Measurements from ENCODE around the gene SMIM5. TPM values are rescaled to one million over a fixed set of nuclear protein-coding genes. Genes with fewer than 3 reads are reported as not detected.

SMIM5 gene
- polyA plus RNA-seq, 1 donor (not counting 4 experiments of a cell fraction or from before 2014, with no cell fraction given), result 0.24 TPM

GRCh38 chr17:75628425-75628824 is 4.8 kb upstream of the SMIM5 start:
- H4K20me1 ChIP-seq (ENCODE audit: control insufficient read depth, extremely low read depth, insufficient read depth, low read length), result peaks cover 3% of the 10 kb centered on the region
- H3K4me1 ChIP-seq (ENCODE audit: control insufficient read depth, extremely low read depth, insufficient read depth, low read length), result peaks cover 6% of the 10 kb centered on the region
- no peak overlapping the region for H3K4me3 ChIP-seq (ENCODE audit: control insufficient read depth in 2 of 3, extremely low read depth in 1 of 3, insufficient read depth in 2 of 3, low read depth in 1 of 3, low read length in 3 of 3)
- no peaks in the 10 kb centered on the region for H3K79me2 ChIP-seq (ENCODE audit: control insufficient read depth, insufficient read depth, low read length)
- FAIRE-seq (no peak), DNase-seq (ENCODE audit: low read depth, low spot score) (no peak)
- no peak overlapping the region for H3K9ac ChIP-seq (ENCODE audit: control insufficient read depth, extremely low read depth, insufficient read depth, low read length)
- no peak overlapping the region for H3K27ac ChIP-seq (ENCODE audit: control insufficient read depth, insufficient read depth, low read length)
- no peak overlapping the region for H2AFZ ChIP-seq (ENCODE audit: control insufficient read depth, low read length)
- dilution Hi-C loops (cut with MboI; ENCODE audit: extremely low pct_ligation_motif_present, low sequenced_read_pairs), result no loop called here
- H3K4me2 ChIP-seq (ENCODE audit: control insufficient read depth, extremely low read depth, insufficient read depth, low read depth, low read length), result no peak overlapping the region
- H3K9me3 ChIP-seq (ENCODE audit: control insufficient read depth, low read depth, low read length), result no peaks in the 10 kb centered on the region
- no peaks in the 10 kb centered on the region for H3K27me3 ChIP-seq (ENCODE audit: control insufficient read depth, extremely low read depth, insufficient read depth, low read length)
- H3K9me1 ChIP-seq (ENCODE audit: control insufficient read depth, extremely low read depth, insufficient read depth, low read length), result no peaks in the 10 kb centered on the region
- TF ChIP-seq EZH2 (IDR thresholded peaks at IDR 0.05; ENCODE audit: low read length) (no peak), CTCF (optimal IDR thresholded peaks at IDR 0.05 in 1 of 3, IDR thresholded peaks at IDR 0.05 in 1 of 3, conservative IDR thresholded peaks at IDR 0.05 in 1 of 3; ENCODE audit: extremely low read depth in 1 of 3, insufficient read depth in 2 of 3, low read length in 3 of 3) (no peak)
- H3K36me3 ChIP-seq (ENCODE audit: control insufficient read depth in 2 of 2, extremely low read depth in 1 of 2, insufficient read depth in 2 of 2, low read length in 2 of 2), result peaks cover 8 to 11% of the 10 kb centered on the region in 2 experiments

GRCh38 chr17:75629157-75629556 is 4.1 kb upstream of the SMIM5 start:
- peaks cover 8 to 11% of the 10 kb centered on the region in 2 experiments for H3K36me3 ChIP-seq (ENCODE audit: control insufficient read depth in 2 of 2, extremely low read depth in 1 of 2, insufficient read depth in 2 of 2, low read length in 2 of 2)
- H3K27ac ChIP-seq (ENCODE audit: control insufficient read depth, insufficient read depth, low read length), result no peak overlapping the region
- no peaks in the 10 kb centered on the region for H3K27me3 ChIP-seq (ENCODE audit: control insufficient read depth, extremely low read depth, insufficient read depth, low read length)
- no peak overlapping the region for H3K9ac ChIP-seq (ENCODE audit: control insufficient read depth, extremely low read depth, insufficient read depth, low read length)
- H3K9me3 ChIP-seq (ENCODE audit: control insufficient read depth, low read depth, low read length), result no peaks in the 10 kb centered on the region
- no peak overlapping the region for H3K4me2 ChIP-seq (ENCODE audit: control insufficient read depth, extremely low read depth, insufficient read depth, low read depth, low read length)
- no peak overlapping the region for H3K4me3 ChIP-seq (ENCODE audit: control insufficient read depth in 2 of 3, extremely low read depth in 1 of 3, insufficient read depth in 2 of 3, low read depth in 1 of 3, low read length in 3 of 3)
- peaks cover 13% of the 10 kb centered on the region for H3K4me1 ChIP-seq (ENCODE audit: control insufficient read depth, extremely low read depth, insufficient read depth, low read length)
- no peaks in the 10 kb centered on the region for H3K9me1 ChIP-seq (ENCODE audit: control insufficient read depth, extremely low read depth, insufficient read depth, low read length)
- FAIRE-seq (no peak), DNase-seq (ENCODE audit: low read depth, low spot score) (no peak)
- no peak overlapping the region for H2AFZ ChIP-seq (ENCODE audit: control insufficient read depth, low read length)
- TF ChIP-seq CTCF (optimal IDR thresholded peaks at IDR 0.05 in 1 of 3, IDR thresholded peaks at IDR 0.05 in 1 of 3, conservative IDR thresholded peaks at IDR 0.05 in 1 of 3; ENCODE audit: extremely low read depth in 1 of 3, insufficient read depth in 2 of 3, low read length in 3 of 3) (no peak), EZH2 (IDR thresholded peaks at IDR 0.05; ENCODE audit: low read length) (no peak)
- dilution Hi-C loops (cut with MboI; ENCODE audit: extremely low pct_ligation_motif_present, low sequenced_read_pairs), result no loop called here
- no peaks in the 10 kb centered on the region for H3K79me2 ChIP-seq (ENCODE audit: control insufficient read depth, insufficient read depth, low read length)
- H4K20me1 ChIP-seq (ENCODE audit: control insufficient read depth, extremely low read depth, insufficient read depth, low read length), result peaks cover 3% of the 10 kb centered on the region

Measured in keratinocyte (primary cell).